HepG2 (cell line): ENCODE results near the gene CPEB4. TPM values are rescaled to one million over a fixed set of nuclear protein-coding genes. Genes with fewer than 3 reads are reported as not detected.
A peak's percentile ranks its signal among the peaks of the same experiment; 100 is the strongest.

Experiments used
- ESRRA ChIP-seq: sonication (generic); formaldehyde crosslinking; IDR thresholded peaks from 2 replicates; pipeline ENCODE4 v1.5.1; 2020; ENCODE audit warnings: mild to moderate bottlenecking, low read depth, missing genetic modification reagents
- HHEX ChIP-seq: IDR thresholded peaks from 2 replicates; pipeline ENCODE4 v1.6.1; 2016; ENCODE audit warnings: control low read depth
- PTBP1 ChIP-seq: fragments of 200-400 bp; formaldehyde crosslinking; IDR thresholded peaks from 2 replicates; pipeline ENCODE4 v1.6.1; 2018; ENCODE audit warnings: low read length, low read depth; ENCODE audit not compliant: poor library complexity, severe bottlenecking
- RBM22 ChIP-seq: fragments of 200-400 bp; formaldehyde crosslinking; optimal IDR thresholded peaks from 2 replicates; pipeline ENCODE3; 2017; ENCODE audit warnings: mild to moderate bottlenecking, low read length, moderate library complexity
- RFX3 ChIP-seq: IDR thresholded peaks from 2 replicates; pipeline ENCODE4 v1.6.1; 2016; ENCODE audit warnings: missing biosample characterization, missing genetic modification reagents
- TEAD3 ChIP-seq: optimal IDR thresholded peaks from 2 replicates; pipeline ENCODE3; 2016; ENCODE audit warnings: borderline replicate concordance
- ZKSCAN5 ChIP-seq: sonication (generic); formaldehyde crosslinking; IDR thresholded peaks from 2 replicates; pipeline ENCODE4 v1.5.1; 2020; ENCODE audit warnings: mild to moderate bottlenecking, missing genetic modification reagents
- ZNF3 ChIP-seq: IDR thresholded peaks from 2 replicates; pipeline ENCODE4 v1.7.0; 2017; ENCODE audit warnings: inconsistent platforms
- polyA plus RNA-seq, 8 experiments: library from polyadenylated mRNA; depleted of rRNA in 3 of 8; stranded (reverse) in 7 of 8; unstranded in 1 of 8; fragments of >200 nt; fragmentation: Illumina TruSeq in 4 of 8; extraction: Trizol in 4 of 8; gene quantifications; 2 replicates each; pipeline versions ENCODE4 v1.2.1 to v1.2.3, GENCODE V29; 2011 to 2016; ENCODE audit warnings: low read depth in 4 of 8, missing spikeins in 1 of 8, mixed read lengths in 1 of 8; ENCODE audit not compliant: insufficient read depth in 1 of 8
- total RNA-seq, 5 experiments: library from RNA; depleted of rRNA; stranded (reverse); fragments of >200 nt; fragmentation: Illumina TruSeq; extraction: Trizol; gene quantifications; 2 replicates each; pipeline ENCODE4 v1.2.3, GENCODE V29; 2016; ENCODE audit warnings: low read depth in 1 of 5
- TF ChIP-seq, protein P1 (sequence below): sonication (generic); formaldehyde crosslinking; IDR thresholded peaks from one replicate; pipeline ENCODE4 v1.5.1; 2020; ENCODE audit warnings: mild to moderate bottlenecking, missing genetic modification reagents; ENCODE audit errors: not compliant biosample characterization
- TF ChIP-seq, protein P2 (sequence below): sonication (generic); formaldehyde crosslinking; IDR thresholded peaks from 2 replicates; pipeline ENCODE4 v1.8.0; 2022; ENCODE audit warnings: low read depth, missing genetic modification reagents
- TF ChIP-seq, protein P3 (sequence below): sonication (generic); formaldehyde crosslinking; IDR thresholded peaks from 2 replicates; pipeline ENCODE4 v1.9.0; 2021; ENCODE audit warnings: mild to moderate bottlenecking, missing genetic modification reagents
- TF ChIP-seq, protein P4 (sequence below): sonication (generic); formaldehyde crosslinking; conservative IDR thresholded peaks from 2 replicates; pipeline ENCODE4 v1.4.0; 2020; ENCODE audit warnings: missing genetic modification reagents
- TF ChIP-seq, protein P5 (sequence below): IDR thresholded peaks from 2 replicates; pipeline ENCODE4 v1.6.1; 2016

Gene CPEB4
- total and polyA plus RNA-seq, 2 of the 13 experiments (the other 11 are each of a cell fraction or from before 2014, with no cell fraction given): 7.7 to 26.7 TPM

DNA sequence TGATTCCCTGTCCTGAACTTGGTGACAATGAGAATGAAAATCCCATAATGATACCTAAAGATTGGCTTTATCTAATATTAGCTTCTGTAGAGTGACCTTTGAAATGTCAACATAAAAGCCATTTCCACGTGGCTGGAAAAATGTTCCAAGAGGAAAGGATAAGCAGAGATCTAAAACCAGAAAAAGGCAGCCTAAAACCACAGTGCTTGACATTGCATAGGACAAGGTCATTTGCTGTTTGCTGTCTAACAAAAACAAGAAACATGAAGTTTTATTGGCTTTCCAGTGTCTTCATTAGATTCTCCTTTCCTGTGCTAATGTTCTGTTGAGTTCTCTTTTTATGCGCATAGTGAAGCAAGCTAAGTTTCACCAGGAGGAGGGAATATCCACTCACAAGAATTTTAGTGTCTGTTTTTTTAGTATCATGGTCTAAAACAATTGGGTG, 44.6 kb downstream of the CPEB4 start (continued):
- TF ChIP-seq, protein P1, sequence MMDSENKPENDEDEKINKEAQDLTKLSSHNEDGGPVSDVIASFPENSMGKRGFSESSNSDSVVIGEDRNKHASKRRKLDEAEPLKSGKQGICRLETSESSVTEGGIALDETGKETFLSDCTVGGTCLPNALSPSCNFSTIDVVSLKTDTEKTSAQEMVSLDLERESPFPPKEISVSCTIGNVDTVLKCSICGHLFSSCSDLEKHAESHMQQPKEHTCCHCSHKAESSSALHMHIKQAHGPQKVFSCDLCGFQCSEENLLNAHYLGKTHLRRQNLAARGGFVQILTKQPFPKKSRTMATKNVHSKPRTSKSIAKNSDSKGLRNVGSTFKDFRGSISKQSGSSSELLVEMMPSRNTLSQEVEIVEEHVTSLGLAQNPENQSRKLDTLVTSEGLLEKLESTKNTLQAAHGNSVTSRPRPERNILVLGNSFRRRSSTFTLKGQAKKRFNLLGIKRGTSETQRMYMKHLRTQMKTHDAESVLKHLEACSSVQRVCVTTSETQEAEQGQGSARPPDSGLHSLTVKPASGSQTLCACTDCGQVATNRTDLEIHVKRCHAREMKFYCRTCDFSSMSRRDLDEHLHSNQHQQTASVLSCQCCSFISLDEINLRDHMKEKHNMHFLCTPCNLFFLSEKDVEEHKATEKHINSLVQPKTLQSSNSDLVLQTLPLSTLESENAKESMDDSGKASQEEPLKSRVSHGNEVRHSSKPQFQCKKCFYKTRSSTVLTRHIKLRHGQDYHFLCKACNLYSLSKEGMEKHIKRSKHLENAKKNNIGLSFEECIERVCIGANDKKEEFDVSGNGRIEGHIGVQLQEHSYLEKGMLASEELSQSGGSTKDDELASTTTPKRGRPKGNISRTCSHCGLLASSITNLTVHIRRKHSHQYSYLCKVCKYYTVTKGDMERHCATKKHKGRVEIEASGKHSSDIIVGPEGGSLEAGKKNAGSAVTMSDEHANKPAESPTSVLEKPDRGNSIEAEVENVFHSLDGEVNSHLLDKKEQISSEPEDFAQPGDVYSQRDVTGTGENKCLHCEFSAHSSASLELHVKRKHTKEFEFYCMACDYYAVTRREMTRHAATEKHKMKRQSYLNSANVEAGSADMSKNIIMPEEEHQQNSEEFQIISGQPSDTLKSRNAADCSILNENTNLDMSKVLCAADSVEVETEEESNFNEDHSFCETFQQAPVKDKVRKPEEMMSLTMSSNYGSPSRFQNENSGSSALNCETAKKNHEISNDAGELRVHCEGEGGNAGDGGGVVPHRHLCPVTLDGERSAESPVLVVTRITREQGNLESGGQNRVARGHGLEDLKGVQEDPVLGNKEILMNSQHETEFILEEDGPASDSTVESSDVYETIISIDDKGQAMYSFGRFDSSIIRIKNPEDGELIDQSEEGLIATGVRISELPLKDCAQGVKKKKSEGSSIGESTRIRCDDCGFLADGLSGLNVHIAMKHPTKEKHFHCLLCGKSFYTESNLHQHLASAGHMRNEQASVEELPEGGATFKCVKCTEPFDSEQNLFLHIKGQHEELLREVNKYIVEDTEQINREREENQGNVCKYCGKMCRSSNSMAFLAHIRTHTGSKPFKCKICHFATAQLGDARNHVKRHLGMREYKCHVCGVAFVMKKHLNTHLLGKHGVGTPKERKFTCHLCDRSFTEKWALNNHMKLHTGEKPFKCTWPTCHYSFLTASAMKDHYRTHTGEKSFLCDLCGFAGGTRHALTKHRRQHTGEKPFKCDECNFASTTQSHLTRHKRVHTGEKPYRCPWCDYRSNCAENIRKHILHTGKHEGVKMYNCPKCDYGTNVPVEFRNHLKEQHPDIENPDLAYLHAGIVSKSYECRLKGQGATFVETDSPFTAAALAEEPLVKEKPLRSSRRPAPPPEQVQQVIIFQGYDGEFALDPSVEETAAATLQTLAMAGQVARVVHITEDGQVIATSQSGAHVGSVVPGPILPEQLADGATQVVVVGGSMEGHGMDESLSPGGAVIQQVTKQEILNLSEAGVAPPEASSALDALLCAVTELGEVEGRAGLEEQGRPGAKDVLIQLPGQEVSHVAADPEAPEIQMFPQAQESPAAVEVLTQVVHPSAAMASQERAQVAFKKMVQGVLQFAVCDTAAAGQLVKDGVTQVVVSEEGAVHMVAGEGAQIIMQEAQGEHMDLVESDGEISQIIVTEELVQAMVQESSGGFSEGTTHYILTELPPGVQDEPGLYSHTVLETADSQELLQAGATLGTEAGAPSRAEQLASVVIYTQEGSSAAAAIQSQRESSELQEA (CRISPR knock-in tag): no peak
- TF ChIP-seq ESRRA (CRISPR knock-in tag): peak; percentile 99
- TF ChIP-seq HHEX: no peak
- TF ChIP-seq, protein P2, sequence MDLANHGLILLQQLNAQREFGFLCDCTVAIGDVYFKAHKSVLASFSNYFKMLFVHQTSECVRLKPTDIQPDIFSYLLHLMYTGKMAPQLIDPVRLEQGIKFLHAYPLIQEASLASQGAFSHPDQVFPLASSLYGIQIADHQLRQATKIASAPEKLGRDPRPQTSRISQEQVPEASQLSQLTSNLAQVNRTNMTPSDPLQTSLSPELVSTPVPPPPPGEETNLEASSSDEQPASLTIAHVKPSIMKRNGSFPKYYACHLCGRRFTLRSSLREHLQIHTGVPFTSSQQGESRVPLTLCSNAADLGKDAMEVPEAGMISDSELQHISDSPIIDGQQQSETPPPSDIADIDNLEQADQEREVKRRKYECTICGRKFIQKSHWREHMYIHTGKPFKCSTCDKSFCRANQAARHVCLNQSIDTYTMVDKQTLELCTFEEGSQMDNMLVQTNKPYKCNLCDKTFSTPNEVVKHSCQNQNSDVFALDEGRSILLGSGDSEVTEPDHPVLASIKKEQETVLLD: no peak
- TF ChIP-seq, protein P3, sequence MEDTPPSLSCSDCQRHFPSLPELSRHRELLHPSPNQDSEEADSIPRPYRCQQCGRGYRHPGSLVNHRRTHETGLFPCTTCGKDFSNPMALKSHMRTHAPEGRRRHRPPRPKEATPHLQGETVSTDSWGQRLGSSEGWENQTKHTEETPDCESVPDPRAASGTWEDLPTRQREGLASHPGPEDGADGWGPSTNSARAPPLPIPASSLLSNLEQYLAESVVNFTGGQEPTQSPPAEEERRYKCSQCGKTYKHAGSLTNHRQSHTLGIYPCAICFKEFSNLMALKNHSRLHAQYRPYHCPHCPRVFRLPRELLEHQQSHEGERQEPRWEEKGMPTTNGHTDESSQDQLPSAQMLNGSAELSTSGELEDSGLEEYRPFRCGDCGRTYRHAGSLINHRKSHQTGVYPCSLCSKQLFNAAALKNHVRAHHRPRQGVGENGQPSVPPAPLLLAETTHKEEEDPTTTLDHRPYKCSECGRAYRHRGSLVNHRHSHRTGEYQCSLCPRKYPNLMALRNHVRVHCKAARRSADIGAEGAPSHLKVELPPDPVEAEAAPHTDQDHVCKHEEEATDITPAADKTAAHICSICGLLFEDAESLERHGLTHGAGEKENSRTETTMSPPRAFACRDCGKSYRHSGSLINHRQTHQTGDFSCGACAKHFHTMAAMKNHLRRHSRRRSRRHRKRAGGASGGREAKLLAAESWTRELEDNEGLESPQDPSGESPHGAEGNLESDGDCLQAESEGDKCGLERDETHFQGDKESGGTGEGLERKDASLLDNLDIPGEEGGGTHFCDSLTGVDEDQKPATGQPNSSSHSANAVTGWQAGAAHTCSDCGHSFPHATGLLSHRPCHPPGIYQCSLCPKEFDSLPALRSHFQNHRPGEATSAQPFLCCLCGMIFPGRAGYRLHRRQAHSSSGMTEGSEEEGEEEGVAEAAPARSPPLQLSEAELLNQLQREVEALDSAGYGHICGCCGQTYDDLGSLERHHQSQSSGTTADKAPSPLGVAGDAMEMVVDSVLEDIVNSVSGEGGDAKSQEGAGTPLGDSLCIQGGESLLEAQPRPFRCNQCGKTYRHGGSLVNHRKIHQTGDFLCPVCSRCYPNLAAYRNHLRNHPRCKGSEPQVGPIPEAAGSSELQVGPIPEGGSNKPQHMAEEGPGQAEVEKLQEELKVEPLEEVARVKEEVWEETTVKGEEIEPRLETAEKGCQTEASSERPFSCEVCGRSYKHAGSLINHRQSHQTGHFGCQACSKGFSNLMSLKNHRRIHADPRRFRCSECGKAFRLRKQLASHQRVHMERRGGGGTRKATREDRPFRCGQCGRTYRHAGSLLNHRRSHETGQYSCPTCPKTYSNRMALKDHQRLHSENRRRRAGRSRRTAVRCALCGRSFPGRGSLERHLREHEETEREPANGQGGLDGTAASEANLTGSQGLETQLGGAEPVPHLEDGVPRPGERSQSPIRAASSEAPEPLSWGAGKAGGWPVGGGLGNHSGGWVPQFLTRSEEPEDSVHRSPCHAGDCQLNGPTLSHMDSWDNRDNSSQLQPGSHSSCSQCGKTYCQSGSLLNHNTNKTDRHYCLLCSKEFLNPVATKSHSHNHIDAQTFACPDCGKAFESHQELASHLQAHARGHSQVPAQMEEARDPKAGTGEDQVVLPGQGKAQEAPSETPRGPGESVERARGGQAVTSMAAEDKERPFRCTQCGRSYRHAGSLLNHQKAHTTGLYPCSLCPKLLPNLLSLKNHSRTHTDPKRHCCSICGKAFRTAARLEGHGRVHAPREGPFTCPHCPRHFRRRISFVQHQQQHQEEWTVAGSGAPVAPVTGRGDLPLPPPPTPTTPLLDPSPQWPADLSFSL (CRISPR knock-in tag): no peak
- no peak for TF ChIP-seq PTBP1
- no peak for TF ChIP-seq RBM22
- TF ChIP-seq RFX3 (CRISPR knock-in tag): no peak
- TF ChIP-seq TEAD3 (CRISPR knock-in tag): peak; percentile 80
- TF ChIP-seq, protein P4, sequence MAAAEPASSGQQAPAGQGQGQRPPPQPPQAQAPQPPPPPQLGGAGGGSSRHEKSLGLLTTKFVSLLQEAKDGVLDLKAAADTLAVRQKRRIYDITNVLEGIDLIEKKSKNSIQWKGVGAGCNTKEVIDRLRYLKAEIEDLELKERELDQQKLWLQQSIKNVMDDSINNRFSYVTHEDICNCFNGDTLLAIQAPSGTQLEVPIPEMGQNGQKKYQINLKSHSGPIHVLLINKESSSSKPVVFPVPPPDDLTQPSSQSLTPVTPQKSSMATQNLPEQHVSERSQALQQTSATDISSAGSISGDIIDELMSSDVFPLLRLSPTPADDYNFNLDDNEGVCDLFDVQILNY: no peak
- no peak for TF ChIP-seq ZNF3 (CRISPR knock-in tag)
- TF ChIP-seq ZKSCAN5: no peak
- TF ChIP-seq, protein P5, sequence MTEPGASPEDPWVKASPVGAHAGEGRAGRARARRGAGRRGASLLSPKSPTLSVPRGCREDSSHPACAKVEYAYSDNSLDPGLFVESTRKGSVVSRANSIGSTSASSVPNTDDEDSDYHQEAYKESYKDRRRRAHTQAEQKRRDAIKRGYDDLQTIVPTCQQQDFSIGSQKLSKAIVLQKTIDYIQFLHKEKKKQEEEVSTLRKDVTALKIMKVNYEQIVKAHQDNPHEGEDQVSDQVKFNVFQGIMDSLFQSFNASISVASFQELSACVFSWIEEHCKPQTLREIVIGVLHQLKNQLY (CRISPR knock-in tag): peak; percentile 94
